Smooth muscle cell of the brain vasculature (primary cell): ENCODE results near the gene KCNC3.

Experiments used
- DNase-seq: peaks from one replicate; pipeline ENCODE4 v3.0.0-alpha.2; 2012; ENCODE audit warnings: low read depth, low spot score

KCNC3 gene

GRCh38 chr19:50311723-50312635 is 17.2 kb downstream of the KCNC3 start:
- no peak for DNase-seq

- DNase-seq: no peak
These were observed 18.3 kb downstream of the KCNC3 start for GRCh38 chr19:50310759-50311465.

GRCh38 chr19:50309396-50310125 is 19.6 kb downstream of the KCNC3 start:
- no peak for DNase-seq

GRCh38 chr19:50308991-50309390 is 20.2 kb downstream of the KCNC3 start:
- no peak for DNase-seq

- no peak for DNase-seq
These were observed 25.6 kb downstream of the KCNC3 start for GRCh38 chr19:50303558-50303957.

- DNase-seq: no peak
These were observed 27.6 kb downstream of the KCNC3 start for GRCh38 chr19:50301607-50301971.

GRCh38 chr19:50300814-50301606 is 28.2 kb downstream of the KCNC3 start:
- peak; percentile 10 for DNase-seq

GRCh38 chr19:50300051-50300450 is 29.1 kb downstream of the KCNC3 start:
- no peak for DNase-seq

- DNase-seq: no peak
These were observed 35.7 kb downstream of the KCNC3 start for GRCh38 chr19:50293263-50294004.

- no peak for DNase-seq
These were observed 36.9 kb downstream of the KCNC3 start for GRCh38 chr19:50292216-50292827.

- no peak for DNase-seq
These were observed 38.4 kb downstream of the KCNC3 start for GRCh38 chr19:50290775-50291174.

GRCh38 chr19:50290011-50290410 is 39.2 kb downstream of the KCNC3 start:
- no peak for DNase-seq

- DNase-seq: no peak
These were observed 40.2 kb downstream of the KCNC3 start for GRCh38 chr19:50288954-50289353.

GRCh38 chr19:50287331-50287730 is 41.8 kb downstream of the KCNC3 start:
- DNase-seq: no peak

- DNase-seq: no peak
These were observed 42.7 kb downstream of the KCNC3 start for GRCh38 chr19:50286443-50286842.

- DNase-seq: no peak
These were observed 43.3 kb downstream of the KCNC3 start for GRCh38 chr19:50285833-50286232.

- no peak for DNase-seq
These were observed 47.7 kb downstream of the KCNC3 start for GRCh38 chr19:50281491-50281890.

- no peak for DNase-seq
These were observed 48.2 kb downstream of the KCNC3 start for GRCh38 chr19:50280983-50281382.

- no peak for DNase-seq
These were observed 49.1 kb downstream of the KCNC3 start for GRCh38 chr19:50280074-50280473.

GRCh38 chr19:50277966-50278580 is 51.1 kb downstream of the KCNC3 start:
- no peak for DNase-seq
